HG02571 (cell line): ENCODE data around the gene NARF.

Experiments
- ATAC-seq: cut with Tn5 transposase; IDR thresholded peaks from one replicate; pipeline ENCODE4 v1.9.1; 2021; ENCODE audit warnings: mild to moderate bottlenecking, moderate library complexity; ENCODE audit not compliant: unreplicated experiment

NARF gene

GRCh38 chr17:82470065-82470464 lies 11.5 kb downstream of the NARF start:
- no peak for ATAC-seq

GRCh38 chr17:82474223-82475010 lies 15.9 kb downstream of the NARF start:
- ATAC-seq: no peak

DNA sequence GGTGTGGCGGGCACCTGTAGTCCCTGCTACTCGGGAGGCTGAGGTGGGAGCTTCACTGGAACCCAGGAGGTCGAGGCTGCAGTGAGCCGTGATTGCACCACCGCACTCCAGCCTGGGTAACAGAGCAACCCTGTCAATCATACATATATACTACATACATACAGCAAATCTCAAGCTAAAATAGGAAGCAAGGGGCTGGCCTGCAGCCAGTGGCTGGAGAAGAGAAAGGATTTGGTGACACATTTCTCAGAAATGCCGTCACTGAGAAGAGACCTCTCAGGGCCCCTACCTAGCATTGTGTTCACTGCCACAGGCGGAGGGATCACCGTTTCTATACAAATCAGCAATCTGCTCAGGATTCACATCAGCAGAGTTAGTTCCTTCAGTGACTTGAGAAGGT lies 16.9 kb downstream of the NARF start:
- no peak for ATAC-seq

- no peak for ATAC-seq
Observed at GRCh38 chr17:82477934-82478333, 19.4 kb downstream of the NARF start.

DNA sequence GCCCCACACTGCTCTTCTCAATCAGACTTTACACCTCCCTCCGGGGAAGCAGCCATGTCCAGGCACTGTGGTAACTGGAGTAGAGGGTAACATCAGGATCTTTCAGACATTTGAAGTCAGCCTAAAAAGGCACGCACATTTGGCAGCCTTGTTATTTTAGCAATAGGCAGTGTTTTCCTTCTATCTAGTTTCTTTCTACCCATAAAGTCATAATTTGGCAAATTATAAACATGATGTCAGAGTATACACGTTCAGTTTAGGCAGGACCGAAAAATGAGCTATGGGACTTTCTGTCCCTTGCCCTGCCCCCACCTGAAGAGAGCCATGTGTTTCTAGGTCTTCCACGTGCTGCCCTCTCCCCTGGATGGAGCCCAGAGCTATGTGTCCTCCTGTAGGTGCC lies 21.1 kb downstream of the NARF start:
- ATAC-seq: no peak

DNA sequence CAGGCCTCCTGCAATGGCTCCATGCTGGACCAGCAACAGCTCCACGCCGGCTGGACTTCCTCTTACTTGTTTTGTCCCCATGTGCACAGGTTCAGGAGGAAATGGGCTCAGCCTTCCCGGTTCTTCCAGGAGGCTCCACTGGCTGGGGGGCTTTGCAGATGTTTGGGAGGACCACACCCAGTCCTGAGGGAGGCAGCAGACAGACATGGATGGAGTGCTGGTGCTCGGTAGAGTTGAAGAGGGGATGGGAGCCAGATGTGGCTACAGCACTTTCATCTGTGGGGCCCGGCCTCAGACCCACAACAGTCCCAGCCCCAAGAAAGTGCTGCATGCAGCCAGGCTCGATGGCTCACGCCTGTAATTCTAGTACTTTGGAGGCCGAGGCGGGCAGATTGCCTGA lies 21.8 kb downstream of the NARF start:
- no peak for ATAC-seq

DNA sequence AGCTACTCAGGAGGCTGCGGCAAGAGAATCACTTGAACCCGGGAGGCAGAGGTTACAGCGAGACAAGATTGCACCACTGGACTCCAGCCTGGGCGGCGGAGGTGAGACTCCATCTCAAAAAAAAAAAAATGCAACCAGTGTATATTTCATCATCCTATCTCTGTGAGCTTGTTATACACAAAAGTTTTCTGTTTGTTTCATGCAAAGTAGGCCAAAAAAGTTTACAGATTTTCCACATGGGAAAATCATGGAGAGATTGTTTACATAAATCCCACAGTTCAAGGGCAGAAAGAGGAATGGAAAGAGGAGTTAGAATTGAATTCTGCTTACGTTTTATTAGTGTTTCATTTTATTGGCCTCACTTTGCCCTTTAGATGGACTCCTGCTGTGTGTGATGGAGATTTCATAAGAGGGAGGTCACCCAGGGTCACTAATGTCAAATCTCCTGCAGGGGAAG lies 24.7 kb downstream of the NARF start:
- no peak for ATAC-seq

- ATAC-seq: no peak
Observed at GRCh38 chr17:82483836-82484235, 25.3 kb downstream of the NARF start.

GRCh38 chr17:82486231-82487094 lies 27.9 kb downstream of the NARF start:
- no peak for ATAC-seq

DNA sequence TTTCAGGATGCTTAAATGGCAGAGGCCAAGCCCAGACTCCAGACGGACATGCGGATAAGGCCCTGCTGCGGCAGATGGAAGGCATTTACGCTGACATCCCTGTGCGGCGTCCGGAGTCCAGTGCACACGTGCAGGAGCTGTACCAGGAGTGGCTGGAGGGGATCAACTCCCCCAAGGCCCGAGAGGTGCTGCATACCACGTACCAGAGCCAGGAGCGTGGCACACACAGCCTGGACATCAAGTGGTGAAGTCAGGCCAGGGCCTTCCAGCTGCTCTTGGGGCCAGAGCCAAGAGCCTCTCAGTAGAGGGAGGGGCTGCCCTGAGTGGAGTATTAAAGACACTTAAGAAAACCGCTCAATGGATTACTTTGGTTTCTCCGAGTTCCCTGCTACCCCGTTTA lies 29.4 kb downstream of the NARF start:
- no peak for ATAC-seq

GRCh38 chr17:82489117-82489516 lies 30.6 kb downstream of the NARF start:
- ATAC-seq: no peak

DNA sequence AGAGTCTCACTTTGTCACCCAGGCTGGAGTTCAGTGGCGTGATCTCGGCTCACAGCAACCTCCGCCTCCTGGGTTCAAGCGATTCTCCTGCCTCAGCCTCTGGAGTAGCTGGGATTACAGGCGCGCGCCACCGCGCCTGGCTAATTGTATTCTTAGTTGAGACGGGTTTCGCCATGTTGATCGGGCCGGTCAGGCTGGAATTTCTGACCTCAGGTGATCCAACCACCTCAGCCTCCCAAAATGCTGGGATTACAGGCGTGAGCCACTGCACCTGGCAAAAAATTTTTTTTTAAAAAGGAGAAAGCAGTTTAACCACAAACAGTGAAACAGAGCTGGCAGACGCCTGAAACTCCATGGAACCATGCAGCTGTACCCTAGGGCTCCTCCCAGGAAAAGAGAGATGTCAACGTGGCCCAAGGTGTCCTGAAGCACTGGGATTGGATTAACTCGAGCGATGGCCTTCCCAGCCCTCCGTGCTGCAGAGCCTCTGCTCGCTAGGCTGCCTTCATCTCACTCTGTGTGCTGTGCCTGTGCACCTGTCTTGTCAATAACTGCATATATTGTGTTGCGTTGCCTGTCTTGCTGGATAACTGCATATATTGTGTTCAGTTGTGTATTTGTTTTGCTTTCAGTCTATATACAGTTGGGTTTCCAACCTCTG lies 31.4 kb downstream of the NARF start:
- no peak for ATAC-seq

DNA sequence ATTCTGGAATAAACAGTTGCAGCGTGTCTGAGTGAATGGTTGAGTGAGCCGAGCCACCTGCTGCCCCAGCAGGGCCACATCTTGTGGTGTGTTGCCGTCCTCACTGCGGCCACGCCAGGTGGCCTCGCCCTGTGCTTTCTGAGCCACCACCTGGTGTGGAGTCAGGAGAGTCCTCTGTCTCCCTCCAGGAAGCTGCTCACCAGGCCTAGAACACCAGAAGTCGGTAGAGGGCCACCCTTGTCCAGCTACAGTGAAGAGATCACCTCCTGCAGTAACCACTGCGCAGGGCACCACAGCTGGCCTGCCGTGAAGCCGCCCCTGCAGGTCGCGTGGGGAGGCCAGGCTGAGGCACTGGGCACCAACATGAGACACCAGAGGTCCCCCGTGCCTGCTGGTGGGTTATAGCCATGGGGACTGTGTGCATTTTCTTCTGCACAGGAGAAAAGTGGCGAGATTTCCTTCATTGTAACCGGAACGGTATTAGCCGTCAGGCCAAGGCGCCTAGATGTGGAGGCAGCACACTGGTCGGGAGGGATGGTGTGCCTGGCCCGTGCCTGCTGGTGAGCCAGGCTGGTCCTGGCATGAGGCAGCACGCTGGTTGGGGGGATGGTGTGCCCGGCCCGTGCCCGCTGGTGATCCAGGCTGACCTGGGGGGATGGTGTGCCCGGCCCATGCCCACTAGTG lies 32.1 kb downstream of the NARF start:
- no peak for ATAC-seq

DNA sequence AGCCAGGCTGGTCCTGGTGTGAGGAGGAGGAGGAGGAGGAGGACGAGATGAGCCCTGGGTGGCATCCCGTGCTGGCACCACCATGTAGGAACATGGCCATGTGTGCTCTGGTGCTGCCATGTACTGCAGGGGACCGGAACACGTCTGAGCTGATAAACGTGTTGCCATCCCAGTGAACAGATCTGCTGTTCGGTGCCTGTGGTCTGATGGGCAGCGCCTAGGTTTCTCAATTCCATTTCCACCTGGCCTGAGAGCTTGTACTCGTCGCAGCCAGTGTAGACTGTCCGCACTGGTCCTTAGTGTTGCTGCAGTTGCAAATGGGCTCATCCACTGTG lies 32.6 kb downstream of the NARF start:
- no peak for ATAC-seq

DNA sequence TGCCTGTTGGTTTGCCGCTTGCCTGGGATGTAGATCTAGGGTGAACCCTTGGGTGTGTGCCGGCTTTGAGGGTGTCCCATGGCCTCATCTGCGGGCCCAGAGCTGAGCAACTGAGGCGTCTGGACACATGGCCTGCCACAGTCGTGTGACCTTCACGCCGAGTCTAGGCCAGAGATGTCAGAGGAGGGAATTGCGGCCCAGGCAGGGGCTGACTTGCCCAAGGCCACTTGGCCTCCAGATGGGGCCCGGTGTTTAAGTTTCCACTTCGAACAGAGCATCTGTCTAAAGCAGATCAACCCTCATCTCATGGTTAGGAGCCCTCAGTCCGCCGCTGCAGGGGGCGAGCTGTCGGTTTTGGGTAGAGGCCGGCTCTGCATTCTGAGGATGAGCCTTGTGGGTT lies 33.0 kb downstream of the NARF start:
- no peak for ATAC-seq

- ATAC-seq: no peak
Observed at GRCh38 chr17:82492643-82493225, 34.2 kb downstream of the NARF start.

- ATAC-seq: no peak
Observed at GRCh38 chr17:82493226-82493781, 34.8 kb downstream of the NARF start.

GRCh38 chr17:82494236-82495055 lies 35.9 kb downstream of the NARF start:
- peak; percentile 46 for ATAC-seq

GRCh38 chr17:82495844-82496528 lies 37.4 kb downstream of the NARF start:
- ATAC-seq: no peak
